Non-pigmented ciliary epithelial cell (primary cell): Measurements from ENCODE around the gene CDRT4.

ENCODE experiments used
- DNase-seq: peaks from one replicate; pipeline ENCODE4 v3.0.0-alpha.2; 2010; ENCODE audit warnings: low read depth

CDRT4 gene

DNA sequence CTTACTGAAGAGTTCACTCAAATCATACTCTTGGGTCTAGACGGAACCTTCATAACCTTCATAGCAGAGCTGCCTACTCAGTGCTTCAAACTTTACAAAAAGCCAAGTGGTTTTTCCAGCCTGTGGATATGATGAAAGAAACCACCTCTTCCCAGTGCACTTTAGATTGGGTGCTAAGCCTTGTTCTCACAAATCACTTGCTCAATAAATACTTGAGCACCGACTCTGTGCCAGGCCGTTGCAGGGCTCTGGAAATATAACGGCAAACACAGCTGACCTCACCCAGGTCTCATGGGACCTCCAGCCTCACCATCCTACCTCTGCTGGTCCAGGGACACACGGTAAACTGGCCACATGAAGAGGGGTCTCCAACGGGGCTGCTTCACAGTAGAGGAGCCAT, 35.7 kb downstream of the CDRT4 start:
- DNase-seq = no peak

DNA sequence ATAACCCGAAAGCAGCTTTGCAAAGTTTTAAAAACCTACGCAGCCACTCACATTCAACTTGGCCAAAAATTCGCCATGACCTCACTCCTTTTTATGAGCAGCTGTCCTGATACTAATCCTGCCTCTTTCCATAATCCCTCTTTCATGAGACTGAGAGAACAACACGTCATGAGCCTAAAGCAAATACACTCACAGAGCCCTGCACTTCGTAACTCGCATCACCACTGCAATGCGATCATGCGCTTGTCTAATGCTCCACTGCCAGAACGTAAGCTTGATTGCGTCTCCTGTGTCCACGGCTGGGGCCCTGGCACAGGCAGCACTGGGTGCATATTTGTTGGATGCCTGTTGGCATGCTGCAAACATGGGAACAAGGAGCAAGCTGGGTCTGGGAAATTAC, 36.2 kb downstream of the CDRT4 start:
- no peak for DNase-seq

DNA sequence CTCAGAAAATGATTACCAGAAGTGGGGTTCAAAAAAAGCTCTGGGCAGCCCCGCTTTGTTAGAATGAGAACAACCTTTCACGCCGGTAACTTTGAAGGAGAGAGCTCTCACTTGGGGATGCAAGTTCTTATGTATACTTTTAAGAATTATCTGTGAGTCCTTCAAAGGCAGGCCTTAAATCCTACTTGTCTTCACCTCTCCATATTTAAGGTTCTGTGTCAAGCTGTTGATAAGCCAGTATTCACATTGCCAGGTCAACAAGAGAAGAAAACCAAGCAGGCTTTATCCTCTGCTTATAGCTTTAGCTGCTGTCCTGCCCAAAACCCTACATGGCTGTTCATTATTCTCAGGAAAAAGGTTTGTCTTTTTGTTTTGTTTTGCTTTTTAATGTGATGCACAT, 42.9 kb downstream of the CDRT4 start:
- DNase-seq = no peak

GRCh38 chr17:15422392-15422965, 44.9 kb downstream of the CDRT4 start:
- no peak for DNase-seq

DNA sequence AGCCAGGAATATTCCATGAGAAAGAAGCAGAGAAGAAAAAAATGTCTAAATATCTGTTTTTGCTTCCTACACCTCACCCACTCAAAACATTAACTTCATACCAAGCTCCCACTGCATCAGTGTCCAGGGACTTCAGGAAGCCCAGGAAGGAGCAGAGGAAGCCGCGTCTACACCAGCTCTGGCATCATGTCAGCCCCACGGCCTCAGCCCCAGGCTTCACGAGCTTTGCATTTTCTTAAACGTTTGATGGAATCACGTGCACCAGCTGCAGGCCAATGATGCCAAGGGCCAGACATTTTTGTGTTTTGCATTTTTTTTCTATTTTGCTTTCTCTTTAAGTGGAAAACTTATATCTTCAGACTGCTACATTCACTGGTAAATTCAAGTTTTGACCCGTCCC, 48.6 kb downstream of the CDRT4 start:
- no peak for DNase-seq

- DNase-seq = no peak
Observed at GRCh38 chr17:15414532-15415306, 52.7 kb downstream of the CDRT4 start.

GRCh38 chr17:15413101-15413771, 54.2 kb downstream of the CDRT4 start:
- no peak for DNase-seq

- DNase-seq = no peak
Observed at GRCh38 chr17:15412606-15413005, 54.8 kb downstream of the CDRT4 start.

- no peak for DNase-seq
Observed at GRCh38 chr17:15411384-15412198, 55.8 kb downstream of the CDRT4 start.

- DNase-seq = peak; percentile 90
Observed at GRCh38 chr17:15409721-15410250, 57.6 kb downstream of the CDRT4 start.

GRCh38 chr17:15408803-15409202, 58.6 kb downstream of the CDRT4 start:
- DNase-seq = no peak

- DNase-seq = no peak
Observed at GRCh38 chr17:15406081-15406480, 61.3 kb downstream of the CDRT4 start.

GRCh38 chr17:15405058-15405415, 62.4 kb downstream of the CDRT4 start:
- DNase-seq = no peak

DNA sequence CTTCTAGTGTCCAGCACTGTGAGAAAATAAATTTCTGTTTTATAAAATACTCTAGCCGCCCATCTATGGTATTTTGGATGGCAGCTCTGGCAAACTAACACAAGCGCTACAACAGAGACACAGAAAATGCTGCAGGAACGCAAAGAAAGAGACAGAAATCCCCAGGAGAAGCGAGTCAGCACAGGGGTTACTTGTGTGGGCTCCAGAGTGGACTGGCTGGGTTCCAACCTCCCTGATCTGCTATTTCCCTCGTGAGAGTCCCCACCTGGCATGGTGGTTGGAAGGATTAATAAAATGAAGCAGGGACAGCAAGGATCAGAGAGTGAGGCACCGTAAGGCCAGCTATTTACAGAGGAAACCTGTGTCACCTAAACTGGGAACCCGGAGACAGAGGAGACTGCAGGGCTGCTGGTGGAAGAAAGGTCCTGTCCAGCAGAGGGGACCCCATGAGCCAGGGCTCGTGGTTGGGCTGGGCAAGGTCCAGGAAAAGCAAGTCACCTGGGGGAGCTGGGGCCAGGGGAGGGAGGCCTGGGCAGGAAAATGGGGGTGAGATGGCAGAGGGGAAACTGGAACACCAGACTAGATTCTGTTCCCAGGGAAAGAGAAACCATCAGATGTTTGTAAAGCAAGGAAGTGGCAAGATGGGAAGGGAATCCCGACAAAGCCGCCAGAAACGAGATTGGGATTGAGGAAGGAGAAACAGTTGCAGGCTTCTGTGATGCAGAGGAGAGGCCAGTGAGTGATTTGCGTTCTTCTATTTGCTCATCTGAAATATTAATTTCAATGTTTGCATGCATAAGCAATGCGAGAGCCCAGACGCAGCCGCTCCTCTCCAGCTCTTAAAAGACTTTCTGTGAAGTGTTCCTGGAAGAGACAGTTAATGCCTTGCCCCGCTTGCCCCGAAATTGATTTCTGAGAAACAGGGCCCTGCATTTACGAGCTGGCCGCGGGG, 63.0 kb downstream of the CDRT4 start:
- no peak for DNase-seq

GRCh38 chr17:15403276-15403939, 64.0 kb downstream of the CDRT4 start:
- DNase-seq = no peak

DNA sequence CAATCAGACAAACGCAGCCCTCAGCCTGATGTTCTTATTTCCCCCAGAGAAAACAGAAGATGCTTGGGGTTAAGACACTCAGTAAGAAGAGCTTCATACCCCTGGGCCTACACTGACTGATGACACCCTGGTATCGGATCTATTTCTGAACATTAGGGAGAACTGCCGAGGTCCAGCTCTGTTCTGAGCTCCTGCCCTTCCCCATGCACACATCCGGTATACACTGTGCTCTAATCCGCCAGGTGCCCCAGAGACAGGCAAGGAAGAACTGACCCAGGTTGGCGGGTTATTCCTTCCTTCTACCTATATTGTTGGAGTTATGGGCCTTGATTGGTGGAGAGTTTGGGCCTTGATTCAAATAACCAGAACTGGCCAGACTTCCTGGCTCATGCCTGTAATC, 68.0 kb downstream of the CDRT4 start:
- no peak for DNase-seq

DNA sequence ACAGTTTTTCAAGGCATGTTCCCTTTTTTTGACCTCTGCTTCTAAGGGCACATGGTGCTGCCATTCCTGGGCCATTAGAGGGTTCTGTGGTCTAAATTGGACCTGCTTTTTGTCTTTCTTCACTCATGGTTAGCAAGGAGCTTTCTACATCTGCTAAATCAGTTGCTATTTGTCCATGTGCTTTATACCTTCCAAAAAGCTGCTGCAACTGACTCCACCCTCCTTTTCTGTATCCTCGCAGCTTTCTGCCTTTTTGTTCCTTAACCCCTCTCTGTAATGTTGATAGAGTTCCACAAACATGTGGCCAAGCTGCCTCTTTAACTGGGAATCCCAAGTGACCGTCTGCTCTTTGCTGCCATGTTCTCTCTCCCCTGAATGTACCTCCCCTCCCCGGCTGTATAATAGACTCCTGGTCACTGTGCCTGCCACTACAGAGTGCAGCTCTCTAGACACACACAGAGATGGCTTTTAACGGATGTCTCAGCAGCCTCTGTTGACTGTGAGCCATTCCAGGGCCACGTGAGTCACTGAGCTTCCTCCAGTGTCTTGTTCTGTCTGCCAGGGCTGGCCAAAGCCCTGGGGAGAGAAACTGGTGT, 68.6 kb downstream of the CDRT4 start:
- DNase-seq = no peak

- no peak for DNase-seq
Observed at GRCh38 chr17:15398291-15398690, 69.1 kb downstream of the CDRT4 start.

DNA sequence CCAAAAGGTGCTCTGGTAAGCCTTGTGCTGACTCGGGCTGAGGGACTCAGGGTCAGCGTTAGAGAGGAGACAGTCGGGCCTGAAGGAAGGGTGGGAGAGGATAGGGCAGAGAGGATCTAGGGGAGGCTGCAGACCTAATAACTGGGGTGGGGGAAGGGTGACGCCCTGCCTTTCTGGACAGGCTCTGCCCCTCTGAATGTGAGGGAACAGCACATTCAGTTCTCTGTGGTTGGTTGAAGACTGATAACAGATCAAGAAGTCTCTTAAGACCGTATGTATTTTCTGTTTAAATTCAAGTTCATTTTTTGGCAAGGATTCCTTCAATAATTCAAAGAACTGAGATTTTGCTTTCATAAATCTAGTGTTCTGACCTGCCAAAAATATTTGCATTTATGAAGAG, 69.8 kb downstream of the CDRT4 start:
- DNase-seq = no peak

DNA sequence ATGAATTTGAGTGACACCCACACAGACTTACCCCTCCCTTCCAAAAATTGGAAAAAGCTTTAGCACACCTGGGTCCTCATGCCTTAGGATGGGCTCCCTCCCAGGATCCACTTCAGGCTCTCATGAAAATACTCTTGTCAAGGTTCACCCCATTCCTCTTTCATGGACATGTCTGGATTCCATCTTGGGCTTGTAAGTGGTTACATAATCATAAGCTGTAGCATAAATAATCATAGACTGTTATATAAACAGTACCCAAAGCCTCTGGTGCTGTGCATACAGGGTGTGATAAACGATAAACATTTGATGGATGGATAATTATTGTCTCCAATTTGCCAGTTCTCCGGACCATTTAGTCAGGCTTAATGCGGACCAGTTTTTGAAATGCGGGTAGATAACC, 72.3 kb downstream of the CDRT4 start:
- no peak for DNase-seq
